Endothelial cell (in vitro differentiated cells): ENCODE measurements around the gene POLN. TPM values are rescaled to one million over a fixed set of nuclear protein-coding genes. Genes with fewer than 3 reads are reported as not detected.

Experiments
- DNase-seq: peaks from one replicate; pipeline ENCODE4 v3.0.0; 2021; ENCODE audit warnings: low spot score
- H3K27ac Mint-ChIP-seq: one replicate; pipeline ENCODE4 v1.8.0; 2021; ENCODE audit warnings: mixed read lengths, inconsistent platforms; ENCODE audit not compliant: unreplicated experiment
- H3K27me3 Mint-ChIP-seq: one replicate; pipeline ENCODE4 v1.8.0; 2021; ENCODE audit warnings: mild to moderate bottlenecking, moderate library complexity, mixed read lengths, inconsistent platforms; ENCODE audit not compliant: unreplicated experiment
- H3K36me3 Mint-ChIP-seq: one replicate; pipeline ENCODE4 v1.8.0; 2021; ENCODE audit warnings: mild to moderate bottlenecking, low read depth, mixed read lengths, inconsistent platforms; ENCODE audit not compliant: unreplicated experiment
- H3K4me1 Mint-ChIP-seq: one replicate; pipeline ENCODE4 v1.8.0; 2021; ENCODE audit warnings: mild to moderate bottlenecking, mixed read lengths, inconsistent platforms; ENCODE audit not compliant: unreplicated experiment
- H3K4me3 Mint-ChIP-seq: one replicate; pipeline ENCODE4 v1.8.0; 2021; ENCODE audit warnings: mild to moderate bottlenecking, mixed read lengths, inconsistent platforms; ENCODE audit not compliant: unreplicated experiment
- H3K9me3 Mint-ChIP-seq: one replicate; pipeline ENCODE4 v1.8.0; 2021; ENCODE audit warnings: mixed read lengths, inconsistent platforms; ENCODE audit not compliant: unreplicated experiment
- CTCF ChIP-seq: fragments of 200-600 bp; sonication (generic); IDR thresholded peaks from one replicate; pipeline ENCODE4 v1.5.0; 2021; ENCODE audit warnings: antibody characterized with exemption; ENCODE audit not compliant: unreplicated experiment
- total RNA-seq: library from RNA; stranded (reverse); fragmentation: NEBNext Ultra II Directional; extraction: Animal tissue kit (Norgen Biotek cat#: 25700); gene quantifications from one replicate; pipeline ENCODE4 v1.2.1, GENCODE V29; 2021; ENCODE audit not compliant: unreplicated experiment

Gene POLN
- total RNA-seq, 1 donor from 2014 or later, result 2.5 TPM

DNA sequence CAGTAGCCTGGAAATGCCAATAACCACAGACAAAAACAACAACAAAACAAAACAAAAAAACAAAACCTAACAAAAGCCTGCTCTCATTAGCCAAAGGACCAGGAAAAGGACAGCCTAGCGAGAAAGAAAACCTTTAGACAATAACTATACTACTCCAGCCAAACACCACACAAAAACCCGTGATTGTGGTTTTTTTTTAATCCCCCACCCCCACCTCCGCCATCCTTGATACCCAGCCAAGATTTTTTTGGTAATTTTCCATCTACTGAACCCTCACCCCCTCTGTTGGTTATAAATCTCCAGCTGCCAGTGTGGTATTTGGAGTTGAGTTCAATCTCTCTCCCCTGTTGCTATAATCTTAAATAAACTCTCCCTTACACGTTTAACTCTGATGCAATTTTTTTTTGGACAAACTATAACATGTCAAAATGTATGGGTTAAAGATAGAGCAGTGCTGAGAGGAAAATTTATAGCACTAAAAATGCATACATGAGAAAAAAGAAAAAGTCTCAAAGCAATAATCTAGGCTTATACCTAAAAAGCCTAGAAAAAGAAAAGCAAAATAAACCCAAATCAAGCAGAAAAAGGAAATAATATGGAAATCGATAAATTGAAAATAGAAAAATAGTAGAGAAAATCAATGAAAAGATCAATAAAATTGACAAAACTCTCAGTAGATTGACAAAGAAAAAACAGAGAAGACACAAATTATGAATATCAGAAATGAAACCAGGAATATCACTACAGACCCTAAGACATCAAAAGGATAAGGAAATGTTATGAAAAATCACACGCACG lies 99.1 kb downstream of the POLN start:
- H3K4me1 Mint-ChIP-seq, result peaks cover 10% of the 10 kb centered on the region
- no peaks in the 10 kb centered on the region for H3K36me3 Mint-ChIP-seq
- no peaks in the 10 kb centered on the region for H3K27me3 Mint-ChIP-seq
- TF ChIP-seq CTCF, result no peak
- no peaks in the 10 kb centered on the region for H3K9me3 Mint-ChIP-seq
- no peak overlapping the region for H3K4me3 Mint-ChIP-seq
- no peak overlapping the region for H3K27ac Mint-ChIP-seq
- DNase-seq, result no peak

DNA sequence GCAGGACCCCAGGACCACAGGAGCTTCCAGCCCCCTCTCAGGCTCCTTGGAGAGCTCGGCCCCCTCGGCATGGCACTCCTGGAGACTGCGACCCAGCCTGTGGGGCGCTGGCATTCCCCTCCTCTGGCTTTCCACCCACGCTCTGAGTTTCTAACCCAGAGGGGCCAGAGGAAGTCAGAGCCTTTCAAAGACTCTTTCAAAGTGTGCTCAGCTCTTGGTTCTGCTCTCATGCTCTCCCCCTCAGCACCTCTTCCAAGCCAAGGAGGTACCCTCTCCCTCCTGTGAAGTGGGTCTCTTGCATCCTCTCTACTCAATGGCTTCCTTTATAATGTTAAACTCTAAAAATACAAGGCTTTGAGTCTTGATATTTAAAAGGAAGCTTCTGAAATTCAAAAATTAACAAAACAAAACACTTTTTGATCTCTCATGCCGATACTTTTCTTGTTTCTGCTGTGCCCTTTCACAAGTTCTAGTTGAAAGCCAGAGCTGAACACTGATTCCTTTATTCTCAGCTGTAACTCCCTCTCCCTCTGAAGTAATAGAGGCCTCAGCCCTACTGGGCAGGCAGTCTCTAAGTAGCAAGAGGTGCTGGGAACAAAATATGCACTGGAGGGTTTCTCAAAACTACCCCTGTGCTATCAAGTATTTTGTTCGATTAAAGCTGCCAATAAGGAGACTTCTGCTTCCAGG lies 100.0 kb downstream of the POLN start:
- H3K4me1 Mint-ChIP-seq, result peaks cover 10% of the 10 kb centered on the region
- no peaks in the 10 kb centered on the region for H3K36me3 Mint-ChIP-seq
- H3K4me3 Mint-ChIP-seq, result no peak overlapping the region
- TF ChIP-seq CTCF, result no peak
- no peaks in the 10 kb centered on the region for H3K27me3 Mint-ChIP-seq
- no peaks in the 10 kb centered on the region for H3K9me3 Mint-ChIP-seq
- no peak overlapping the region for H3K27ac Mint-ChIP-seq
- no peak for DNase-seq

DNA sequence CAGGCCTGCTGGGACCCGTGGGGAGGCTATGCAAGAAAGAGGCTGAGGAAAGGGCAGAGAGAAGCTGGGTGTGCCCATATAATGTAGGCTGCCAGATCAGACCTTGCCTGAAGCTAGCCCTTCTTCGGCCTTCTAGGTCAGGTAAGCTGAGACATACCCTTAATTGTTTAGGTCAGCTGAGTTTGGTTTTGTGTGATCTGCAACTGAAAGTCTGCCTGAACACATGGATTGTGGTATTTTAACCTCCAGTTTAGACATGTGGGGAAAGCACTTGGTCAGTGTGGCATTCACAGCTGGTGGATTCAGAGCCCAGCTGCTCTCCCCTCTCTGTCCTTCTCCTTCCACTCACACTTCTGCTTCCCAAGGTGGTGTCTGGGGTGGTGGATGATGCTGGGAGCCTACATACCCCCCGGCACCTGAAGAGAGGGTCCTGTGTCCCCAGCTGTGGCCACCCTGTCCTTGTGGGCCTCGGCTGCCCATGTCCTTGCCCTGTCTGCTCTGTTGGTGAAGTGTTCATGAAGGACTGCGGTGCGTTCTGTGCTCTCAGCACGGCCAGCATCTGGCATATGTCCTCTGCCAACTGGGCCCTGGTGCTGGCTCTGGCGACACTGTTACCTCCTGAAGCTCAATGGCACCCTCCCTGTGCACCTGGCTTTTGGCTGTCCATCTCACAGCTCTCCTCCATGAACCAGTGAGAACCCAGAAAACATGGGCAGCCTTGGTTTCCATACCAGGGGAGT lies 100.7 kb downstream of the POLN start:
- H3K4me1 Mint-ChIP-seq, result peaks cover 10% of the 10 kb centered on the region
- no peaks in the 10 kb centered on the region for H3K9me3 Mint-ChIP-seq
- H3K27me3 Mint-ChIP-seq, result no peaks in the 10 kb centered on the region
- DNase-seq, result no peak
- no peak overlapping the region for H3K4me3 Mint-ChIP-seq
- H3K36me3 Mint-ChIP-seq, result no peaks in the 10 kb centered on the region
- no peak for TF ChIP-seq CTCF
- no peak overlapping the region for H3K27ac Mint-ChIP-seq

- H3K4me3 Mint-ChIP-seq, result no peak overlapping the region
- H3K9me3 Mint-ChIP-seq, result no peaks in the 10 kb centered on the region
- no peaks in the 10 kb centered on the region for H3K36me3 Mint-ChIP-seq
- no peak for TF ChIP-seq CTCF
- H3K27ac Mint-ChIP-seq, result no peak overlapping the region
- peaks cover 13% of the 10 kb centered on the region for H3K4me1 Mint-ChIP-seq
- no peaks in the 10 kb centered on the region for H3K27me3 Mint-ChIP-seq
- DNase-seq, result no peak
Measured at GRCh38 chr4:2138846-2139500, 102.9 kb downstream of the POLN start.
